Caco-2 (cell line): ENCODE measurements around the gene RASGEF1C. TPM values are rescaled to one million over a fixed set of nuclear protein-coding genes. Genes with fewer than 3 reads are reported as not detected.
A peak's percentile ranks its signal among the peaks of the same experiment; 100 is the strongest.

Source experiments
- BruUV-seq: library from RNA; stranded (reverse); fragments of 400-500 nt; replicated peaks from 2 replicates; lab custom pipeline; 2021; lab: Mats Ljungman, UMichigan
- CTCF ChIA-PET: fragments of 300-600 bp; sonication (Branson Sonifier 250); formaldehyde crosslinking; loops from one replicate; lab custom pipeline; 2022; ENCODE audit warnings: antibody characterized with exemption; lab: Charles Lee
- POLR2A ChIA-PET: fragments of 300-600 bp; sonication (Branson Sonifier 250); formaldehyde crosslinking; loops from one replicate; lab custom pipeline; 2022; ENCODE audit warnings: antibody characterized with exemption; lab: Charles Lee
- DNase-seq, 2 experiments: peaks; one replicate each; pipeline versions ENCODE4 v3.0.0 to v3.0.0-alpha.2; 2020 to 2022
- H3K27me3 ChIP-seq: replicated peaks from 2 replicates; pipeline ENCODE4 v1.6.0; 2011; ENCODE audit warnings: low read length; ENCODE audit not compliant: control insufficient read depth, insufficient read depth
- H3K36me3 ChIP-seq: 2 replicates; pipeline ENCODE4 v1.5.1; 2011; ENCODE audit warnings: low read length; ENCODE audit not compliant: control insufficient read depth, insufficient read depth
- H3K4me1 ChIP-seq: fragments of 250-450 bp; sonication (Bioruptor Pico); 2 replicates; pipeline ENCODE4 v1.5.1; 2020; ENCODE audit warnings: mild to moderate bottlenecking
- H3K4me3 ChIP-seq: 2 replicates; pipeline ENCODE4 v1.5.1; 2011; ENCODE audit warnings: low read depth, mild to moderate bottlenecking, control low read depth, low read length
- H3K9me3 ChIP-seq: fragments of 250-450 bp; sonication (Bioruptor Pico); 2 replicates; pipeline ENCODE4 v1.5.1; 2020; ENCODE audit warnings: mild to moderate bottlenecking, moderate library complexity
- H3K27ac Mint-ChIP-seq: one replicate; pipeline ENCODE4 v1.8.0; 2022; ENCODE audit warnings: mixed read lengths; ENCODE audit not compliant: unreplicated experiment
- H3K27me3 Mint-ChIP-seq: one replicate; pipeline ENCODE4 v1.8.0; 2022; ENCODE audit warnings: mixed read lengths; ENCODE audit not compliant: insufficient read depth, unreplicated experiment
- H3K36me3 Mint-ChIP-seq: one replicate; pipeline ENCODE4 v1.8.0; 2022; ENCODE audit warnings: mild to moderate bottlenecking, mixed read lengths; ENCODE audit not compliant: insufficient read depth, unreplicated experiment
- H3K4me1 Mint-ChIP-seq: one replicate; pipeline ENCODE4 v1.8.0; 2022; ENCODE audit warnings: low read depth, mixed read lengths; ENCODE audit not compliant: unreplicated experiment
- H3K4me3 Mint-ChIP-seq: one replicate; pipeline ENCODE4 v1.8.0; 2022; ENCODE audit warnings: mild to moderate bottlenecking, moderate library complexity, mixed read lengths; ENCODE audit not compliant: unreplicated experiment
- H3K9me3 Mint-ChIP-seq: one replicate; pipeline ENCODE4 v1.8.0; 2022; ENCODE audit warnings: mixed read lengths; ENCODE audit not compliant: unreplicated experiment
- CTCF ChIP-seq, 2 experiments: fragments of 200-600 bp in 1 of 2; IDR thresholded peaks; 1 replicate in 1 of 2; 2 replicates in 1 of 2; pipeline versions ENCODE4 v1.5.1 to v1.8.0; 2011 to 2022; ENCODE audit warnings: antibody characterized with exemption in 1 of 2, control low read depth in 1 of 2, inconsistent platforms in 1 of 2, low read depth in 1 of 2, low read length in 1 of 2, mild to moderate bottlenecking in 1 of 2, moderate library complexity in 1 of 2; ENCODE audit not compliant: insufficient read depth in 1 of 2, severe bottlenecking in 1 of 2, unreplicated experiment in 1 of 2
- intact Hi-C: fragments of 100-400 bp; cut with micrococcal nuclease; formaldehyde crosslinking; loops from one replicate; pipeline ENCODE4 v1.10.0; 2022; ENCODE audit not compliant: unreplicated experiment
- total RNA-seq: library from RNA; stranded (reverse); gene quantifications from 2 replicates; pipeline ENCODE4 v1.2.3, GENCODE V29; 2022

Gene RASGEF1C
- total RNA-seq, 1 experiment from 2014 or later: not detected

- Mint-ChIP-seq H3K4me3 (no peak overlapping the region), H3K27ac (no peak overlapping the region)
- H3K36me3 ChIP-seq: no peaks in the 10 kb centered on the region
These were observed 47.3 kb downstream of the RASGEF1C start for GRCh38 chr5:180161420-180162303.

GRCh38 chr5:180160789-180161188, 48.2 kb downstream of the RASGEF1C start:
- Histone ChIP-seq H3K9me3 (no peaks in the 10 kb centered on the region), H3K4me1 (no peaks in the 10 kb centered on the region), H3K27me3 (no peaks in the 10 kb centered on the region; the same call in 1 of the 2 replicates), H3K4me3 (no peak overlapping the region), H3K36me3 (no peaks in the 10 kb centered on the region)
- BruUV-seq: no TSS peak
- peak overlapping the region; percentile 44 for H3K4me3 Mint-ChIP-seq
- no peaks in the 10 kb centered on the region for H3K36me3 Mint-ChIP-seq
- POLR2A ChIA-PET: no interaction called here
- H3K27me3 Mint-ChIP-seq: peaks cover 33% of the 10 kb centered on the region
- CTCF ChIA-PET: no interaction called here
- intact Hi-C loops: no loop called here
- H3K27ac Mint-ChIP-seq: no peak overlapping the region
- no peak for TF ChIP-seq CTCF (IDR thresholded peaks at IDR 0.05; ENCODE audit: insufficient read depth in 1 of 2, low read depth in 1 of 2, low read length in 1 of 2, severe bottlenecking in 1 of 2, unreplicated experiment in 1 of 2)
- no peaks in the 10 kb centered on the region for H3K4me1 Mint-ChIP-seq
- H3K9me3 Mint-ChIP-seq: no peaks in the 10 kb centered on the region
- DNase-seq: no peak

More at GRCh38 chr5:180161420-180162303, 47.3 kb downstream of the RASGEF1C start:
- CTCF ChIA-PET: interaction anchor here (0.6 to 1.9 kb wide), 4 partner anchors 47 to 167 kb away, joined by 3 to 8 read pairs (median 4); partner anchors contain the start of gene RASGEF1C
- H3K27me3 Mint-ChIP-seq: peaks cover 33% of the 10 kb centered on the region
- POLR2A ChIA-PET: no interaction called here
- intact Hi-C loops: no loop called here
- no peaks in the 10 kb centered on the region for H3K4me1 Mint-ChIP-seq
- Histone ChIP-seq H3K4me3 (no peak overlapping the region; the same call in 1 of the 2 replicates), H3K9me3 (no peaks in the 10 kb centered on the region), H3K4me1 (no peaks in the 10 kb centered on the region), H3K27me3 (no peaks in the 10 kb centered on the region; the same call in 1 of the 2 replicates)
- H3K36me3 Mint-ChIP-seq: no peaks in the 10 kb centered on the region
- H3K9me3 Mint-ChIP-seq: no peaks in the 10 kb centered on the region
- DNase-seq: peak; percentile 51 to 52
- BruUV-seq: no TSS peak
- TF ChIP-seq CTCF (IDR thresholded peaks at IDR 0.05; ENCODE audit: insufficient read depth in 1 of 2, low read depth in 1 of 2, low read length in 1 of 2, severe bottlenecking in 1 of 2, unreplicated experiment in 1 of 2): peak; percentile 12 to 52

GRCh38 chr5:180160215-180160614, 48.8 kb downstream of the RASGEF1C start:
- Histone ChIP-seq H3K9me3 (no peaks in the 10 kb centered on the region), H3K4me3 (no peak overlapping the region), H3K27me3 (no peaks in the 10 kb centered on the region; the same call in 1 of the 2 replicates), H3K36me3 (no peaks in the 10 kb centered on the region), H3K4me1 (no peaks in the 10 kb centered on the region)
- no peak for TF ChIP-seq CTCF (IDR thresholded peaks at IDR 0.05; ENCODE audit: insufficient read depth in 1 of 2, low read depth in 1 of 2, low read length in 1 of 2, severe bottlenecking in 1 of 2, unreplicated experiment in 1 of 2)
- DNase-seq: no peak
- Mint-ChIP-seq H3K27ac (no peak overlapping the region), H3K9me3 (no peaks in the 10 kb centered on the region), H3K4me3 (no peak overlapping the region), H3K36me3 (no peaks in the 10 kb centered on the region), H3K4me1 (no peaks in the 10 kb centered on the region), H3K27me3 (peaks cover 33% of the 10 kb centered on the region)
- BruUV-seq: no TSS peak
- intact Hi-C loops: no loop called here
- ChIA-PET CTCF (no interaction called here), POLR2A (no interaction called here)
